AG04449 (cell line): ENCODE results near the gene ADIPOR1.

Experiments
- CTCF ChIA-PET: fragments of 350-600 bp; formaldehyde crosslinking; extraction: SDS; loops from one replicate; lab custom pipeline; 2021; ENCODE audit warnings: antibody characterized with exemption; lab: Yijun Ruan, JAX
- POLR2A ChIA-PET: fragments of 400-600, 350-600 bp; formaldehyde crosslinking; extraction: SDS; loops from one replicate; lab custom pipeline; 2020; ENCODE audit warnings: antibody characterized with exemption, inconsistent platforms; lab: Yijun Ruan, JAX
- DNase-seq: peaks from one replicate; pipeline ENCODE4 v3.0.0-alpha.2; 2010; ENCODE audit warnings: low read depth, low spot score
- H3K4me3 ChIP-seq: 2 replicates; pipeline ENCODE4 v1.5.1; 2011; ENCODE audit warnings: low read depth, mild to moderate bottlenecking, control low read depth, low read length
- TF ChIP-seq, protein P1 (sequence below): IDR thresholded peaks from one replicate; pipeline ENCODE4 v1.5.1; 2011; ENCODE audit warnings: mild to moderate bottlenecking, moderate library complexity, low read length, control low read depth, inconsistent platforms; ENCODE audit not compliant: insufficient read depth; ENCODE audit errors: missing control alignments

ADIPOR1 gene

GRCh38 chr1:202951437-202951836 lies 6.7 kb downstream of the ADIPOR1 start:
- no peak for DNase-seq
- ChIA-PET CTCF (interaction anchor here (1.2 to 2.7 kb wide), 4 partner anchors 8 to 167 kb away, joined by 3 to 10 read pairs (median 4); no protein-coding TSS in a partner anchor), POLR2A (no interaction called here)
- no peak overlapping the region for H3K4me3 ChIP-seq
- TF ChIP-seq, protein P1, sequence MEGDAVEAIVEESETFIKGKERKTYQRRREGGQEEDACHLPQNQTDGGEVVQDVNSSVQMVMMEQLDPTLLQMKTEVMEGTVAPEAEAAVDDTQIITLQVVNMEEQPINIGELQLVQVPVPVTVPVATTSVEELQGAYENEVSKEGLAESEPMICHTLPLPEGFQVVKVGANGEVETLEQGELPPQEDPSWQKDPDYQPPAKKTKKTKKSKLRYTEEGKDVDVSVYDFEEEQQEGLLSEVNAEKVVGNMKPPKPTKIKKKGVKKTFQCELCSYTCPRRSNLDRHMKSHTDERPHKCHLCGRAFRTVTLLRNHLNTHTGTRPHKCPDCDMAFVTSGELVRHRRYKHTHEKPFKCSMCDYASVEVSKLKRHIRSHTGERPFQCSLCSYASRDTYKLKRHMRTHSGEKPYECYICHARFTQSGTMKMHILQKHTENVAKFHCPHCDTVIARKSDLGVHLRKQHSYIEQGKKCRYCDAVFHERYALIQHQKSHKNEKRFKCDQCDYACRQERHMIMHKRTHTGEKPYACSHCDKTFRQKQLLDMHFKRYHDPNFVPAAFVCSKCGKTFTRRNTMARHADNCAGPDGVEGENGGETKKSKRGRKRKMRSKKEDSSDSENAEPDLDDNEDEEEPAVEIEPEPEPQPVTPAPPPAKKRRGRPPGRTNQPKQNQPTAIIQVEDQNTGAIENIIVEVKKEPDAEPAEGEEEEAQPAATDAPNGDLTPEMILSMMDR, result no peak

GRCh38 chr1:202945483-202945882 lies 12.6 kb downstream of the ADIPOR1 start:
- TF ChIP-seq, protein P1, result no peak
- no peak for DNase-seq
- H3K4me3 ChIP-seq, result no peak overlapping the region
- POLR2A ChIA-PET, result no interaction called here
- CTCF ChIA-PET, result interaction anchor here (0.6 to 3.2 kb wide), 3 partner anchors 22 to 53 kb away, joined by 3 to 12 read pairs (median 8); partner anchors contain the start of gene CYB5R1

DNA sequence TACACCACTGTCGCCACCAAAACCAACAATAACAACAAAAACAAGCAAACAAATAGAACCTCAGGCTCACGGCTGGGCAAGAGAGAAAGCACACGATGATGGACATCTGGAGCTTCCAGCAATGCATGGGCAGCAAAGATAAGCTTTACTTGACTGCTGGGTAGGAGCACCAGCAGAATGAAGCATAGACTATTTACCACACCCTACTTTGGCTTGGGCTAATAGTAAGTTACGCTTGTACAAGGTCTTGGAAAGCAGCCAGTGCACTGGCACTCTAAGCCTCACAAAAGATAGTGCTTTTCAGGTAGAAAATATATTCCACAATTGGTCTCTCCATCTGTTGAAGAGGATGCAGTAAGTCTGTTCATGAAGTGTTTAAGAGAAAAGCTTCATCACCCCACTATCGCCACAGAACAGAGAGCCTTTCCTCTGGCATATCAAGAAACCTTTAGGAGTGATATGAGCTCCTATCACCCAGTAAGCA lies 13.6 kb downstream of the ADIPOR1 start:
- no peak overlapping the region for H3K4me3 ChIP-seq
- ChIA-PET CTCF (interaction anchor here (1.1 to 3.2 kb wide), 4 partner anchors 8 to 54 kb away, joined by 3 to 12 read pairs (median 6); partner anchors contain the start of gene CYB5R1), POLR2A (no interaction called here)
- DNase-seq, result no peak
- TF ChIP-seq, protein P1, result no peak

DNA sequence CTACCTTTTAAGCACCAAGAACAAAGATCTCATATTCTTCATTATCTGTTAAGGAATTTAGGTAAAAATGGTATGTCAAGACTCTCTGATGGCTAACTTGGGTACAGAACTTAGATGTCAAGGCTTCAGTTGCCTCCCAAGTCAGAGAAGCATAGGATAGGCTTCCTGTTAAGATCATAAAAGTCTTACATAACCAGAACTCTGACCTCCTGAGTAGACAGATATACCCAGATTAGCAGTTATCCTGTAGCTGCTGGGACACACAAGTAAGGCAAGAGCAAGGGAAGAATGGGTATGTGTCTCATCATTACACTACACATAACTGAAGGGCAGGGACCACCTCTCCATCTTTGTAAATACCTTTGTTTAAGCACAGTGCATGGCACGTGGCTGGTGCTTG lies 15.7 kb downstream of the ADIPOR1 start:
- no peak overlapping the region for H3K4me3 ChIP-seq
- TF ChIP-seq, protein P1, result no peak
- ChIA-PET CTCF (interaction anchor here (1.0 kb wide), 1 partner anchor 15 kb away, joined by 4 read pairs; the partner anchor contains the start of gene KLHL12), POLR2A (no interaction called here)
- DNase-seq, result no peak

- TF ChIP-seq, protein P1, result no peak
- POLR2A ChIA-PET, result no interaction called here
- H3K4me3 ChIP-seq, result no peak overlapping the region
- DNase-seq, result no peak
- CTCF ChIA-PET, result no interaction called here
Measured at GRCh38 chr1:202941372-202941771, 16.7 kb downstream of the ADIPOR1 start.

DNA sequence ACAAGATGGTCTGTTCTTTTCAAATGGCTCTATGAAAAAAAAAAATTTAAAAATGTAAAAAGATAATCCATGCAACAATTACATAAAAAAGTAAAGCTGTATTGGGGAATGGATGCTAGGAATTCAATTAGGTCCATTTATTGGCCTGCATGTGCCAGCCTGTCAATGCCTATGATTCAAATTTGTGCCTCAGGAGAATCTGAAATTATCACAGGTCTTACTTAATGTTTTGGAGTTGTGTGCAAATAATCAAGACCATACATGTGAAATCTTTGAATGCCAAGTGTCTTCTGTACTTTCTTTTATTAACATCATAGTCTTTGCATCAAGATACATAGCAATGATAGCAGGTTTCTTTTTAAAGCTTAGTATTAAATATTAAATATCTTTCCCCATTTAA lies 17.6 kb downstream of the ADIPOR1 start:
- no peak for DNase-seq
- CTCF ChIA-PET, result no interaction called here
- POLR2A ChIA-PET, result no interaction called here
- no peak overlapping the region for H3K4me3 ChIP-seq
- TF ChIP-seq, protein P1, result no peak
